Spleen (tissue), 7 donors: ENCODE results near the gene HHLA2.

Experiments used
- CTCF ChIP-seq, 11 experiments: fragments of 200-600 bp in 7 of 11; fragments of 450-650 bp in 4 of 11; sonication (generic) in 4 of 11; IDR thresholded peaks in 8 of 11; conservative IDR thresholded peaks in 3 of 11; 1 replicate in 7 of 11; 2 replicates in 4 of 11; pipeline versions ENCODE4 v1.4.0 to v1.8.0; 2016 to 2021; ENCODE audit warnings: antibody characterized with exemption in 11 of 11, inconsistent platforms in 4 of 11, mild to moderate bottlenecking in 1 of 11
- POLR2A ChIP-seq, 3 donors: fragments of 450-650 bp; IDR thresholded peaks; one replicate each; pipeline ENCODE4 v1.5.1; 2017; ENCODE audit warnings: antibody characterized with exemption in 3 of 3, mild to moderate bottlenecking in 1 of 3
- donor health status: DM: no; HTN: no; CAD: no; lungs with moderate emphysema.
- donor health status: DM: no; HTN: no; CAD: no.
- donor health status: DM: no; HTN: no; CAD: no.

DNA sequence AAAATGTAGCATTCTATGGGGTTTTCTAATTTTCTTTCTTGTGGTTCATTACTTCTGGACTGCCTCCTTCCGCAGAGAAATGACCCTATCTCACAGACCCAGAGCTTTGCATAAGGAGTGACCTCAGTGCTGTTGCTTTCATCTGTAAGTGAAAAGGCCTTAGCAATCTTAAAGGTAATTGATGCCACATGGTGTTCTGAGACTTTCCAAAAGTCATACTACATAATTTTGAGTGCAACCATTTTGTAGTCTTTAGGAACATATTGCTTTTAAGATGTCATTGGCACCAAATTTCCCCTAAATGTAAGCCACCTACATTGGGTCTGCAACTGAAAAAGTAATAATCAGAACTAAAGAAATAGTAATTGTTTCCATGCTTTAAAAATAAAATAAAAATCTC is 9.2 kb upstream of the HHLA2 start:
- TF ChIP-seq POLR2A (IDR thresholded peaks at IDR 0.05): no peak
- no peak for TF ChIP-seq CTCF (IDR thresholded peaks at IDR 0.05 in 8 of 11, conservative IDR thresholded peaks at IDR 0.05 in 3 of 11)
